Cerebellar cortex (tissue), 1 donor: ENCODE results near the gene ARID1A.
"Not testable (repeated sequence)": the region's sequence is repeated elsewhere in the genome, so short reads cannot be mapped to it uniquely, and the experiment has no call there.

Source experiments
- DNase-seq: peaks from one replicate; pipeline ENCODE4 v3.0.0-alpha.2; 2015; ENCODE audit warnings: low spot score

ARID1A gene

GRCh38 chr1:26788515-26788785 is 92.6 kb downstream of the ARID1A start:
- no peak for DNase-seq

- DNase-seq: peak; percentile 95
These were observed 93.2 kb downstream of the ARID1A start for GRCh38 chr1:26788836-26789611.

GRCh38 chr1:26789612-26789865 is 93.7 kb downstream of the ARID1A start:
- DNase-seq: no peak

- no peak for DNase-seq
These were observed 94.1 kb downstream of the ARID1A start for GRCh38 chr1:26789931-26790330.

- no peak for DNase-seq
These were observed 94.7 kb downstream of the ARID1A start for GRCh38 chr1:26790551-26790953.

- DNase-seq: no peak
These were observed 95.3 kb downstream of the ARID1A start for GRCh38 chr1:26791148-26791547.

GRCh38 chr1:26791626-26792025 is 95.8 kb downstream of the ARID1A start:
- no peak for DNase-seq

GRCh38 chr1:26792924-26793323 is 97.1 kb downstream of the ARID1A start:
- DNase-seq: no peak

GRCh38 chr1:26794391-26794790 is 98.6 kb downstream of the ARID1A start:
- no peak for DNase-seq

- DNase-seq: no peak
These were observed 101.8 kb downstream of the ARID1A start for GRCh38 chr1:26797627-26798026.

- DNase-seq: peak; percentile 98
These were observed 103.8 kb downstream of the ARID1A start for GRCh38 chr1:26799479-26800142.

GRCh38 chr1:26803932-26804331 is 108.1 kb downstream of the ARID1A start:
- DNase-seq: not testable (repeated sequence)

GRCh38 chr1:26810105-26810504 is 114.3 kb downstream of the ARID1A start:
- peak; percentile 82 for DNase-seq

GRCh38 chr1:26811057-26811456 is 115.2 kb downstream of the ARID1A start:
- DNase-seq: no peak

GRCh38 chr1:26811708-26812107 is 115.9 kb downstream of the ARID1A start:
- DNase-seq: no peak

- no peak for DNase-seq
These were observed 118.6 kb downstream of the ARID1A start for GRCh38 chr1:26814377-26814776.

GRCh38 chr1:26814893-26815292 is 119.1 kb downstream of the ARID1A start:
- no peak for DNase-seq

GRCh38 chr1:26820784-26821269 is 125.0 kb downstream of the ARID1A start:
- DNase-seq: no peak

GRCh38 chr1:26822737-26823395 is 127.1 kb downstream of the ARID1A start:
- DNase-seq: no peak

GRCh38 chr1:26824731-26825130 is 128.9 kb downstream of the ARID1A start:
- DNase-seq: no peak

- DNase-seq: peak; percentile 63
These were observed 130.7 kb downstream of the ARID1A start, which contains the start of gene ZDHHC18 for GRCh38 chr1:26826261-26827105. TSS of gene ZDHHC18 (plus strand) at chr1:26826688. CDS start at chr1:26826805, 117 bp downstream.

- no peak for DNase-seq
These were observed 131.3 kb downstream of the ARID1A start for GRCh38 chr1:26827106-26827604.
